Measurements from ENCODE around the gene SPRTN. TPM values are rescaled to one million over a fixed set of nuclear protein-coding genes. Genes with fewer than 3 reads are reported as not detected.

SPRTN gene
- total RNA-seq, 6 experiments from 2014 or later: 3.3 to 6.4 (median 4.8) TPM

GRCh38 chr1:231351816-231352215, 13.7 kb downstream of the SPRTN start:
- Histone ChIP-seq H3K27me3 (no peaks in the 10 kb centered on the region), H3K27ac (no peak overlapping the region), H3K4me1 (no peaks in the 10 kb centered on the region), H3K4me3 (no peak overlapping the region), H3K9me3 (no peaks in the 10 kb centered on the region), H3K36me3 (peaks cover 0 to 27% (median 12%) of the 10 kb centered on the region in 4 donors)
- DNase-seq: no peak
- TF ChIP-seq POLR2A (IDR thresholded peaks at IDR 0.05): no peak
- TF ChIP-seq CTCF (IDR thresholded peaks at IDR 0.05): no peak
- 64% methylated on average over 2 of the region's 2 CpGs for WGBS (ENCODE audit: insufficient coverage, low coverage, low lambda C conversion rate, missing lambda C conversion rate)
- intact Hi-C loops (cut with DNase I): loop anchor here in 1 of 2 donors (10.0 kb wide), 1 partner anchor 243 kb away; no protein-coding TSS in a partner anchor
- peak in 1 of 4 donors; percentile 48 for ATAC-seq

- H3K36me3 ChIP-seq: peaks cover 0 to 22% (median 11%) of the 10 kb centered on the region in 4 donors
- intact Hi-C loops (cut with DNase I): loop anchor here in 1 of 2 donors (10.0 kb wide), 1 partner anchor 242 kb away; no protein-coding TSS in a partner anchor
- DNase-seq (no peak), ATAC-seq (no peak)
- no peak for TF ChIP-seq POLR2A (IDR thresholded peaks at IDR 0.05)
- no peak for TF ChIP-seq CTCF (IDR thresholded peaks at IDR 0.05)
- no peaks in the 10 kb centered on the region for H3K27me3 ChIP-seq
- peaks cover 0 to 6% (median 0%) of the 10 kb centered on the region in 4 donors for H3K4me1 ChIP-seq
- no peak overlapping the region for H3K4me3 ChIP-seq
- H3K9me3 ChIP-seq: no peaks in the 10 kb centered on the region
- no peak overlapping the region for H3K27ac ChIP-seq
- 63% methylated on average over 2 of the region's 2 CpGs for WGBS (ENCODE audit: insufficient coverage, low coverage, low lambda C conversion rate, missing lambda C conversion rate)
Observed at GRCh38 chr1:231353086-231353485, 15.0 kb downstream of the SPRTN start.

- no peak for DNase-seq
- H3K27ac ChIP-seq: no peak overlapping the region
- WGBS (ENCODE audit: insufficient coverage, low coverage, low lambda C conversion rate, missing lambda C conversion rate): 81% methylated on average over 5 of the region's 5 CpGs
Observed at GRCh38 chr1:231354330-231355020, 16.4 kb downstream of the SPRTN start.

GRCh38 chr1:231355171-231355570, 17.1 kb downstream of the SPRTN start:
- no peak overlapping the region for H3K27ac ChIP-seq
- intact Hi-C loops (cut with DNase I): loop anchor here (5.0 to 10.0 kb wide), 2 partner anchors 232 to 240 kb away; no protein-coding TSS in a partner anchor
- WGBS (ENCODE audit: insufficient coverage, low coverage, low lambda C conversion rate, missing lambda C conversion rate): 82% methylated on average over 3 of the region's 3 CpGs
- peaks cover 0 to 13% (median 8%) of the 10 kb centered on the region in 4 donors for H3K36me3 ChIP-seq
- H3K27me3 ChIP-seq: no peaks in the 10 kb centered on the region
- H3K9me3 ChIP-seq: no peaks in the 10 kb centered on the region
- no peak overlapping the region for H3K4me3 ChIP-seq
- peaks cover 0 to 6% (median 0%) of the 10 kb centered on the region in 4 donors for H3K4me1 ChIP-seq
- DNase-seq (no peak), ATAC-seq (no peak)
- TF ChIP-seq POLR2A (IDR thresholded peaks at IDR 0.05) (no peak), CTCF (IDR thresholded peaks at IDR 0.05) (no peak)

More at GRCh38 chr1:231354330-231355020, 16.4 kb downstream of the SPRTN start:
- no peak for TF ChIP-seq CTCF (IDR thresholded peaks at IDR 0.05)
- H3K4me1 ChIP-seq: peaks cover 0 to 6% (median 0%) of the 10 kb centered on the region in 4 donors
- no peak for ATAC-seq
- no peaks in the 10 kb centered on the region for H3K9me3 ChIP-seq
- no peak overlapping the region for H3K4me3 ChIP-seq
- no peaks in the 10 kb centered on the region for H3K27me3 ChIP-seq
- H3K36me3 ChIP-seq: peaks cover 0 to 13% (median 8%) of the 10 kb centered on the region in 4 donors
- intact Hi-C loops (cut with DNase I): loop anchor here (5.0 to 10.0 kb wide), 2 partner anchors 233 to 240 kb away; no protein-coding TSS in a partner anchor

Measured in right lobe of liver (tissue), 6 donors.